A549 treated with AZD2906 at 1 μM for 4 hours (cell line): ENCODE measurements around the gene APP. TPM values are rescaled to one million over a fixed set of nuclear protein-coding genes. Genes with fewer than 3 reads are reported as not detected.

Experiments used
- total RNA-seq: library from RNA; stranded (reverse); fragments of 200-300 nt; extraction: Qiagen RNA extraction; gene quantifications from 5 replicates; pipeline ENCODE4 v1.2.3, GENCODE V29; 2022

The APP gene
- total RNA-seq: 258 to 318 TPM (median 291 TPM) in 5 replicates

GRCh38 chr21:26170471-26171257 lies at the start of gene APP:
APP (minus strand) TSS chr21:26170770; CDS start chr21:26170620, 150 bp downstream.

